A673 (cell line): ENCODE data around the gene TRERF1. TPM values are rescaled to one million over a fixed set of nuclear protein-coding genes. Genes with fewer than 3 reads are reported as not detected.

Experiments
- Bru-seq: library from RNA; stranded (reverse); fragments of 400-500 nt; gene quantifications from one replicate; lab custom pipeline; 2021; lab: Mats Ljungman, UMichigan
- BruChase-seq, 2 experiments: library from RNA; stranded (reverse); fragments of 400-500 nt; gene quantifications; one replicate each; lab custom pipeline; 2021; lab: Mats Ljungman, UMichigan
- BruUV-seq: library from RNA; stranded (reverse); fragments of 400-500 nt; replicated peaks from 2 replicates; lab custom pipeline; 2021; lab: Mats Ljungman, UMichigan
- CTCF ChIA-PET: fragments of 300-600 bp; sonication (Branson Sonifier 250); formaldehyde crosslinking; loops from one replicate; lab custom pipeline; 2022; ENCODE audit warnings: antibody characterized with exemption; lab: Charles Lee
- POLR2A ChIA-PET: fragments of 300-600 bp; sonication (Branson Sonifier 250); formaldehyde crosslinking; loops from one replicate; lab custom pipeline; 2022; ENCODE audit warnings: antibody characterized with exemption; ENCODE audit not compliant: low non-redundant PET; lab: Charles Lee
- DNase-seq: peaks from one replicate; pipeline ENCODE4 v3.0.0-alpha.2; 2015; ENCODE audit warnings: low spot score
- H3K27ac ChIP-seq: fragments of 200-600 bp; sonication (generic); 2 replicates; pipeline ENCODE4 v1.5.1; 2016; ENCODE audit warnings: mixed run types, low read depth, mild to moderate bottlenecking, mixed read lengths, antibody characterized with exemption, low read length; ENCODE audit not compliant: poor library complexity, severe bottlenecking
- H3K27me3 ChIP-seq: fragments of 200-600 bp; sonication (generic); replicated peaks from 2 replicates; pipeline ENCODE4 v1.6.1; 2017; ENCODE audit warnings: mixed run types, low read depth, mild to moderate bottlenecking, mixed read lengths, antibody characterized with exemption, low read length; ENCODE audit not compliant: insufficient read depth, poor library complexity
- H3K36me3 ChIP-seq: fragments of 200-600 bp; sonication (generic); 2 replicates; pipeline ENCODE4 v1.6.1; 2016; ENCODE audit warnings: mixed run types, mild to moderate bottlenecking, mixed read lengths, antibody characterized with exemption, low read length; ENCODE audit not compliant: insufficient read depth, poor library complexity, severe bottlenecking
- H3K4me1 ChIP-seq: fragments of 200-600 bp; sonication (generic); 2 replicates; pipeline ENCODE4 v1.6.1; 2017; ENCODE audit warnings: mixed run types, mild to moderate bottlenecking, mixed read lengths, antibody characterized with exemption, low read length; ENCODE audit not compliant: insufficient read depth, poor library complexity, severe bottlenecking
- H3K4me3 ChIP-seq: fragments of 200-600 bp; sonication (generic); 2 replicates; pipeline ENCODE4 v1.5.1; 2016; ENCODE audit warnings: low read depth, mixed run types, mild to moderate bottlenecking, mixed read lengths, low read length; ENCODE audit not compliant: poor library complexity, severe bottlenecking
- H3K9me3 ChIP-seq: fragments of 200-600 bp; sonication (generic); 2 replicates; pipeline ENCODE4 v1.6.1; 2016; ENCODE audit warnings: mixed run types, low read depth, mild to moderate bottlenecking, mixed read lengths, antibody characterized with exemption, low read length; ENCODE audit not compliant: poor library complexity, severe bottlenecking
- EZH2 ChIP-seq: fragments of 200-600 bp; sonication (generic); IDR thresholded peaks from 2 replicates; pipeline ENCODE4 v1.6.1; 2017; ENCODE audit warnings: borderline replicate concordance, low read depth, mild to moderate bottlenecking, mixed read lengths, antibody characterized with exemption, low read length; ENCODE audit not compliant: poor library complexity, severe bottlenecking
- intact Hi-C: fragments of 100-400 bp; cut with micrococcal nuclease; formaldehyde crosslinking; loops from one replicate; pipeline ENCODE4 v1.10.0; 2022; ENCODE audit not compliant: unreplicated experiment
- long read RNA-seq: library from polyadenylated mRNA; stranded (forward); transcript quantifications from one replicate; pipeline ENCODE4 v2.0.0, GENCODE V29; 2022
- total RNA-seq: library from RNA; stranded (reverse); gene quantifications from 2 replicates; pipeline ENCODE4 v1.2.3, GENCODE V29; 2021
- TF ChIP-seq, protein P1 (sequence below): fragments of 300-800, 200-600 bp; sonication (generic); conservative IDR thresholded peaks from 2 replicates; pipeline ENCODE4 v1.5.1; 2017; ENCODE audit warnings: low read depth, mild to moderate bottlenecking, antibody characterized with exemption, low read length, moderate library complexity, mixed read lengths

TRERF1 gene, protein sequence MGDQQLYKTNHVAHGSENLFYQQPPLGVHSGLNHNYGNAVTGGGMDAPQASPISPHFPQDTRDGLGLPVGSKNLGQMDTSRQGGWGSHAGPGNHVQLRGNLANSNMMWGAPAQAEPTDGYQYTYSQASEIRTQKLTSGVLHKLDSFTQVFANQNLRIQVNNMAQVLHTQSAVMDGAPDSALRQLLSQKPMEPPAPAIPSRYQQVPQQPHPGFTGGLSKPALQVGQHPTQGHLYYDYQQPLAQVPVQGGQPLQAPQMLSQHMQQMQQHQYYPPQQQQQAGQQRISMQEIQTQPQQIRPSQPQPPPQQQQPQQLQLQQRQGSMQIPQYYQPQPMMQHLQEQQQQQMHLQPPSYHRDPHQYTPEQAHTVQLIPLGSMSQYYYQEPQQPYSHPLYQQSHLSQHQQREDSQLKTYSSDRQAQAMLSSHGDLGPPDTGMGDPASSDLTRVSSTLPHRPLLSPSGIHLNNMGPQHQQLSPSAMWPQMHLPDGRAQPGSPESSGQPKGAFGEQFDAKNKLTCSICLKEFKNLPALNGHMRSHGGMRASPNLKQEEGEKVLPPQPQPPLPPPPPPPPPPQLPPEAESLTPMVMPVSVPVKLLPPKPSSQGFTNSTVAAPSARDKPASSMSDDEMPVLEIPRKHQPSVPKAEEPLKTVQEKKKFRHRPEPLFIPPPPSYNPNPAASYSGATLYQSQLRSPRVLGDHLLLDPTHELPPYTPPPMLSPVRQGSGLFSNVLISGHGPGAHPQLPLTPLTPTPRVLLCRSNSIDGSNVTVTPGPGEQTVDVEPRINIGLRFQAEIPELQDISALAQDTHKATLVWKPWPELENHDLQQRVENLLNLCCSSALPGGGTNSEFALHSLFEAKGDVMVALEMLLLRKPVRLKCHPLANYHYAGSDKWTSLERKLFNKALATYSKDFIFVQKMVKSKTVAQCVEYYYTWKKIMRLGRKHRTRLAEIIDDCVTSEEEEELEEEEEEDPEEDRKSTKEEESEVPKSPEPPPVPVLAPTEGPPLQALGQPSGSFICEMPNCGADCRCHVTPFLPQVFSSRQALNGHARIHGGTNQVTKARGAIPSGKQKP (N-terminal part only)
- total RNA-seq (9.5 and 10.8 TPM in 2 replicates), Bru-seq, nascent RNA (percentile 70 among the genes with signal in this experiment), BruChase-seq, experiment 1, labeled RNA remaining after a 2-hour chase (percentile 67 among the genes with signal in this experiment), BruChase-seq, experiment 2, labeled RNA remaining after a 6-hour chase (percentile 69 among the genes with signal in this experiment)
- long read RNA-seq, partial matches to known transcripts, result 7 of 17 reads
- long read RNA-seq, other reads (novel, unspliced or antisense), result 10 of 17 reads

DNA sequence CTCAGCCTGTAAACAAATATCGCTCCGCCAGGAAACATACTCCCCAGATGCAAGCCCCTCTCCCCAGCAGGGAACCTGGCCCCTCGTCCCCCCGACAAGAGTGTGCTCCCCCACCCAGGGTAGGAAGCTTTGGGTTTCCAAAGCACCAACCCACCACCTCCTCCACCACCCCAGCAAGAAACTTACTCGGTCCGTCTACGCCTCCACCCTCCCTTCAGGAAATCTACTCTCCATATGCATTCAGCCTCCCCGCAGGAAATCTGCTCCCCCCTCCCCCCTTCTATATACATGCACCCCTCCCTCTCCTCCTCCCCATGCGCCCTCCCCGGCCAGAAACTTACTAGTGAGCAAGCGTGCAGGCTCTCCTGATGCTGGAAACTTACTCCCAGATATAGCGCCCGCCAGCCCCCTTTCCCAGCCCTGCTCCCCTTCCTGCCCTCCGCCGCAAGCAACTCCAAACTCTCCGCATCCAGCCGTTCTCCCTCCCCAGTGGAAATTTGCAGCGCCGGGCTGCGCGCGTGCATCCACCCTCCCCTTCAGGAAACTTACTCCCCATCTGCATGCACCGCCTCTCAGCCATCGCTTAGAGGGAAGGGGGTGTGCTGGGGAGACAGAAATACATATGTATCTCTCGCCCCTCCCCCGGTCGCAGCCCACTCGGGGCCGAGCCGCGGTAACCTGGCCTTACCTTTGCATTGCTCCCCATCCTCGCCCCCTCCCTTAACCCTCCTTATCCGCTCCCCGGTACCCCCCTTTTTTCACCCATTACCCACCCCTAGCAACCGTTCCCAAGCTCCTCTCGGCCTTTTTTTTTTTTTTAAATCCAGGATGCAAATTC is at the start of gene TRERF1:
TSS of gene TRERF1 (minus strand) at position 594 of the 838 bp plus-strand sequence. CDS start 182,336 bp downstream, outside the sequence.
- POLR2A ChIA-PET, result interaction anchor here (0.6 to 0.7 kb wide), 2 partner anchors 9 to 336 kb away, joined by 4 to 13 read pairs; no protein-coding TSS in a partner anchor
- peak; percentile 92 for DNase-seq
- Histone ChIP-seq H3K27ac (peak within 1 kb of the TSS; percentile 86), H3K36me3 (no peaks in the 10 kb centered on the region), H3K9me3 (no peaks in the 10 kb centered on the region), H3K27me3 (no peaks in the 10 kb centered on the region), H3K4me3 (peak within 1 kb of the TSS; percentile 65), H3K4me1 (peaks cover 12% of the 10 kb centered on the region)
- CTCF ChIA-PET, result interaction anchor here (0.6 kb wide), 4 partner anchors 29 to 665 kb away, joined by 3 to 5 read pairs (median 4); no protein-coding TSS in a partner anchor
- intact Hi-C loops, result loop anchor here (2.0 kb wide), 1 partner anchor 191 kb away; no protein-coding TSS in a partner anchor
- no TSS peak for BruUV-seq
- no peak for TF ChIP-seq EZH2
- TF ChIP-seq, protein P1, sequence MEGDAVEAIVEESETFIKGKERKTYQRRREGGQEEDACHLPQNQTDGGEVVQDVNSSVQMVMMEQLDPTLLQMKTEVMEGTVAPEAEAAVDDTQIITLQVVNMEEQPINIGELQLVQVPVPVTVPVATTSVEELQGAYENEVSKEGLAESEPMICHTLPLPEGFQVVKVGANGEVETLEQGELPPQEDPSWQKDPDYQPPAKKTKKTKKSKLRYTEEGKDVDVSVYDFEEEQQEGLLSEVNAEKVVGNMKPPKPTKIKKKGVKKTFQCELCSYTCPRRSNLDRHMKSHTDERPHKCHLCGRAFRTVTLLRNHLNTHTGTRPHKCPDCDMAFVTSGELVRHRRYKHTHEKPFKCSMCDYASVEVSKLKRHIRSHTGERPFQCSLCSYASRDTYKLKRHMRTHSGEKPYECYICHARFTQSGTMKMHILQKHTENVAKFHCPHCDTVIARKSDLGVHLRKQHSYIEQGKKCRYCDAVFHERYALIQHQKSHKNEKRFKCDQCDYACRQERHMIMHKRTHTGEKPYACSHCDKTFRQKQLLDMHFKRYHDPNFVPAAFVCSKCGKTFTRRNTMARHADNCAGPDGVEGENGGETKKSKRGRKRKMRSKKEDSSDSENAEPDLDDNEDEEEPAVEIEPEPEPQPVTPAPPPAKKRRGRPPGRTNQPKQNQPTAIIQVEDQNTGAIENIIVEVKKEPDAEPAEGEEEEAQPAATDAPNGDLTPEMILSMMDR, result no peak

DNA sequence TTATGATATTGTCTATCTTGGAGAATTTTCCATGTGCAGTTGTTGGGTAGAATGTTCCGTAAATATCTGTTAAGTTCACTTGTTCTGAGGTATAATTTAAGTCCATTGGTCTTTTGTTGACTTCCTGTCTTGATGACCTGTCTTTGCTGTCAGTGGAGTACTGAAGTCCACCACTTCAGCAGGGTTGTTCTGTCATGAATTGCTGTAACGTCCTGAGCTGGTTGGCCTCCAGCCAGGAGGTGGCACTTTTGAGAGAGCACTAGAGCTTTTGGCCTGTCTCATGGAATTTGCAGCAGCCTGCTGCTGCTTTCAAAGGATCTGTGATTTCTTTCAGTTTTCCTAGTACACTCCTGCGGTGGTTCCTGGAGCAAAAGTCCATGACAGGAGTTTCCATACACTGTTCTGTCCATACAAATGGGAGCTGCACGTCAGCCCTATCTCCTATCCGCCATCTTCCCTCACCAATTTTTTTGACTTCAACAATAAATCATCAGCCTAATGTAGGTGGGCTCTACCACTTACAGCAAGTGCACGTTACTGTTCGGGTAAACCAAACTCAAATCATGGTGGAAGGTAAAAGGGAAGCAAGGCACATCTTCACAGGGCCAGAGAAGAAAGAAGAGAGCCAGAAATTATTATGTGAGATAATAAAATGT is 46.9 kb upstream of the TRERF1 start:
- H3K27ac ChIP-seq, result no peak overlapping the region
- DNase-seq, result peak; percentile 19
- no peak overlapping the region for H3K4me3 ChIP-seq
- no peaks in the 10 kb centered on the region for H3K36me3 ChIP-seq
- no peak for TF ChIP-seq EZH2
- TF ChIP-seq, protein P1, result no peak
- BruUV-seq, result no TSS peak
- H3K4me1 ChIP-seq, result no peaks in the 10 kb centered on the region
- intact Hi-C loops, result no loop called here
- ChIA-PET POLR2A (no interaction called here), CTCF (interaction anchor here (0.5 kb wide), 1 partner anchor 42 kb away, joined by 3 read pairs; no protein-coding TSS in a partner anchor)
- no peaks in the 10 kb centered on the region for H3K27me3 ChIP-seq
- H3K9me3 ChIP-seq, result no peaks in the 10 kb centered on the region
